Measurements from ENCODE around the gene BLVRA.
A peak's percentile ranks its signal among the peaks of the same experiment; 100 is the strongest.
"Not testable (repeated sequence)": the region's sequence is repeated elsewhere in the genome, so short reads cannot be mapped to it uniquely, and the experiment has no call there.

Gene BLVRA

GRCh38 chr7:43799605-43800004 is 41.1 kb downstream of the BLVRA start:
- DNase-seq (ENCODE audit: low read depth in 1 of 2, low spot score in 1 of 2): no peak

- no peak for DNase-seq (ENCODE audit: low read depth in 1 of 2, low spot score in 1 of 2)
Measured at GRCh38 chr7:43803865-43804264, 45.4 kb downstream of the BLVRA start.

- no peak for DNase-seq (ENCODE audit: low read depth in 1 of 2, low spot score in 1 of 2)
Measured at GRCh38 chr7:43808410-43808809, 49.9 kb downstream of the BLVRA start.

GRCh38 chr7:43810195-43810941 is 51.9 kb downstream of the BLVRA start:
- peak in 1 of 2 donors; percentile 33 for DNase-seq (ENCODE audit: low read depth in 1 of 2, low spot score in 1 of 2)

DNA sequence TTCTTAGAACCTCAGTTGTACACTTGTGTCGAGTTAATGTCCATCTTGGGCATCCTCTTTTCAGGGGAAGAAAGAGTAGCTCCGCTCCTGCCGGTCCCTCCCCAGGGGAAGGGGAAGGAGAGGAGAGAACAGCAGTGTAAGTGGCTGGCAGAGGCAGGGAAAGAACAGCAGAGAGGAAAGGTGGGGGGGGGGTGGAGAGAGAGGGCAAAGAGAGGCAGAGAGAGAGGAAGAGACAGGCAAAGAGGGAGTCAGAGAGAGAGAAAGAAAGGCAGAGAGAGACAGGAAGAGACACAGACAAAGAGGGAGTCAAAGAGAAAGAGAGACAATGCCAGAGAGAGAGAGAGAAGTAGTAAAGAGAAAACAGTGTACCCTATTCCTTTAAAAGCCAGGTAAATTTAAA is 56.9 kb downstream of the BLVRA start:
- no peak for DNase-seq (ENCODE audit: low read depth in 1 of 2, low spot score in 1 of 2)

DNA sequence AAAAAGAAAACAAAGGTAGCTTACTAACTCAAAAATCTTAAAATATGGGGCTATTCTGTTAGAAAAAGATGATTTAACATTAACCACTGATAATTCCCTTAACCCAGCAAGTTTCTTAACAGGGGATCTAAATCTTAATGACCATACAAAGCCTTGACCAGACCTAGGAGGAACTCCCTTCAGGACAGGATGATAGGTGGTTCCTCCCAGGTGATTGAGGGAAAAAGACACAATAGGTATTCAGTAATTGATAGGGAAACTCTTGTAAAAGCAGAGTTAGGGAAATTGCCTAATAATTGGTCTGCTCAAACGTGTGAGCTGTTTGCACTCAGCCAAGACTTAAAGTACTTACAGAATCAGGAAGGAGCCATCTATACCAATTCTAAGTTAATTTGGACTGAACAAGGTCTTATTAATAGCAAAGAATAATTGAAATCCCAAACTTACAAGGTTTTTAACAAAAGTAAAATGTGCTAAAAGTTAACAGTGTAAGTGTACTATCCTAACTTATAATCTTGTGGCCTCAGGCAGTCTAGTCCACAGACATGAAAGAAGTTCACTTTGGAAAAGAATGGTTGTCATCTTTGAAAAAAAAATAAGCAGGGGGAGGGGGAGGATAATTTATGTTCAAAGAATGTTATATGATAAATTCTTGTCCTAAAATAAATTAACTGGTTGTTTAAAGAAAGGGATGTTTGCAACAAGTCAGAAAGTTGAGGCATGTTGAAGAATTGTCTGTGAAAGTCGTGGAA is 57.7 kb downstream of the BLVRA start:
- DNase-seq (ENCODE audit: low read depth in 1 of 2, low spot score in 1 of 2): not testable (repeated sequence)

GRCh38 chr7:43823425-43823824 is 64.9 kb downstream of the BLVRA start:
- not testable (repeated sequence) for DNase-seq (ENCODE audit: low read depth in 1 of 2, low spot score in 1 of 2)

- no peak for DNase-seq (ENCODE audit: low read depth in 1 of 2, low spot score in 1 of 2)
Measured at GRCh38 chr7:43823941-43824340, 65.5 kb downstream of the BLVRA start.

DNA sequence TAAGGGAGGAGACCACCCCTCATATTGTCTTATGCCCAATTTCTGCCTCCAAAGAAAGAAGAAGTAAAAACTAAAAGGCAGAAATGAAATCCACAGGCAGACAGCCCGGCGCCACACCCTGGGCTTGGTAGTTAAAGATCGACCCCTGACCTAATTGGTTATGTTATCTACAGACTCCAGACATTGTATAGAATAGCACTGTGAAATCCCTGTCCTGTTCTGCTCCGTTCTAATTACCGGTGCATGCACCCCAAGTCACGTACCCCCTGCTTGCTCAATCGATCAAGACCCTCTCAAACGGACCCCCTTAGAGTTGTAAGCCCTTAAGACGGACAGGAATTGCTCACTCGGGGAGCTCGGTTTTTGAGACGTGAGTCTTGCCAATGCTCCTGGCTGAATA is 66.0 kb downstream of the BLVRA start:
- not testable (repeated sequence) for DNase-seq (ENCODE audit: low read depth in 1 of 2, low spot score in 1 of 2)

DNA sequence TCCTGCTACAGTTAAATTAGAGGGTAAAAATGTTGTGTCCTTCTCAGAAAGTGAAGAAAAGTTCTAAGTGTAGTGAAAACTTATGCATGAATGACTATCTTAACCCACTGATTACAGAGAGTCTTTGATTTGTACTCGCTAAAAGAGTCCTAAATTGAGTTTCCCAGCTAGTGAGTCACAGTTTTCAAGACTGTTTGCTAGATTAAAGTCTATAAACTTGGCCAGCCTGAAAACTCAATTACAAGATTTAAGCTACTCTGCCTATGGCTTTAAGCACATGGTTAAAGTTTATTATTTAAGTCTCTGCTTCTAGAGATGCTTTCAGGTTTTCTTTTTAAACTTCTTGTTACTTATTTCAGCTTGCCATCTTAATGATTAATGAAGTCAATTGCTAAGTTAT is 66.5 kb downstream of the BLVRA start:
- no peak for DNase-seq (ENCODE audit: low read depth in 1 of 2, low spot score in 1 of 2)

DNA sequence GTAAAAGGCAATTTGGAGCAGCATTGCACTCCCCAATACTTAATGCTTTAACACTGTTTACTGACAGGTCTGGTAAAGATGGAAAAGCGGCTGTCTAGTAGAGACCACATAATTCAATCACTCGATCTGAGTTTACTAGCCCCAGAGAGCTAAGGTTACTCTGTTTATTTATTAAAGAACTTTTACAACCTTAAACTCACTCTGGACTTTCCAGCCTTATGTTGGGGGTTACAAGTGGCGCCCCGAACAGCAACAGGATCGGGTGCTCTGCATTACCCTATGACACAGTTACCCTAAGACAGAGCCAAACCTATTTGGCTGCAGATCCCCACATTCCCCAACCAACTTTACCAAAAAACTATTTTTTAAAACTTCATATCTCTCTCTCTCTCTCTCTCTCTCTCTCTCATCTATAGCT is 66.9 kb downstream of the BLVRA start:
- no peak for DNase-seq (ENCODE audit: low read depth in 1 of 2, low spot score in 1 of 2)

- not testable (repeated sequence) for DNase-seq (ENCODE audit: low read depth in 1 of 2, low spot score in 1 of 2)
Measured at GRCh38 chr7:43830917-43831316, 72.4 kb downstream of the BLVRA start.

GRCh38 chr7:43834463-43835251 is 76.2 kb downstream of the BLVRA start:
- no peak for DNase-seq (ENCODE audit: low read depth in 1 of 2, low spot score in 1 of 2)

GRCh38 chr7:43838201-43838658 is 79.8 kb downstream of the BLVRA start:
- no peak for DNase-seq (ENCODE audit: low read depth in 1 of 2, low spot score in 1 of 2)

- DNase-seq (ENCODE audit: low read depth in 1 of 2, low spot score in 1 of 2): no peak
Measured at GRCh38 chr7:43843296-43843695, 84.8 kb downstream of the BLVRA start.

GRCh38 chr7:43844257-43844656 is 85.8 kb downstream of the BLVRA start:
- DNase-seq (ENCODE audit: low read depth in 1 of 2, low spot score in 1 of 2): no peak

DNA sequence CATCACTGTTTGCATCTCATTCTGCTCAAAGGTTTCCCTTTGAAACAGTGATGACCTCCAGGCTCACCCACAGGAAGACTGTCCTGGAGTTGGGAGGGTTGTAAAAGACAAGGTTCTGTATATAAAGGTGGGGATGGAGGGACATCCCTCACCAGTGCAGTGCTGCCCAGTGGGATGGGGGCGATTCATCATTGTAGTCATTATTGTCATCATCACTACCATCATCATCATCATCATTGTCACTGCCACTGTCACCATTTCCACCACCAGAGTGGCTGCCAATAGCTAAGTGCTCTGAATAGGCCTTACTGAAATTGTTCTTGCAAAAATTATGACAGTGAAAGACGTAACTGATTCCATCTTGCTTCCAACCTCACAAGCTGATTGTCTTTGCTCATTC is 86.2 kb downstream of the BLVRA start:
- no peak for DNase-seq (ENCODE audit: low read depth in 1 of 2, low spot score in 1 of 2)

DNA sequence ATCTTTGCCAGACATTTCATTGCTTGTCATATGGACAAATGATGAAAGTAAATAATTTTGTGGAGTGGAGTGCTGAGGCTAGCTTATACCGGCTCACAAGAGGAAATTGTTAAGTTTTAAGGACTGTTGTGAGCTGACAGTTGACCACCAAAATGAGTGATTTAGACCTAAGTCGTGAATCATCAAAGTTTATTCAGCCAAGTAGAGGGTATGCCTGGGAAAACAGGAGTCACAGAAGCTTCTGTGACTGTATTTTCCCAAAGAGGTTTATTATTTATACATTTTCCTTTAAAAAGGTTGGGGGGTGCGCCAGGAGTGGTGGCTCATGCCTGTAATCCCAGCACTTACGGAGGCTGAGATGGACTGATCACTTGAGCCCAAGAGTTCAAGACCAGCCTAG is 89.0 kb downstream of the BLVRA start:
- DNase-seq (ENCODE audit: low read depth in 1 of 2, low spot score in 1 of 2): no peak

GRCh38 chr7:43849047-43849446 is 90.6 kb downstream of the BLVRA start:
- DNase-seq (ENCODE audit: low read depth in 1 of 2, low spot score in 1 of 2): no peak

DNA sequence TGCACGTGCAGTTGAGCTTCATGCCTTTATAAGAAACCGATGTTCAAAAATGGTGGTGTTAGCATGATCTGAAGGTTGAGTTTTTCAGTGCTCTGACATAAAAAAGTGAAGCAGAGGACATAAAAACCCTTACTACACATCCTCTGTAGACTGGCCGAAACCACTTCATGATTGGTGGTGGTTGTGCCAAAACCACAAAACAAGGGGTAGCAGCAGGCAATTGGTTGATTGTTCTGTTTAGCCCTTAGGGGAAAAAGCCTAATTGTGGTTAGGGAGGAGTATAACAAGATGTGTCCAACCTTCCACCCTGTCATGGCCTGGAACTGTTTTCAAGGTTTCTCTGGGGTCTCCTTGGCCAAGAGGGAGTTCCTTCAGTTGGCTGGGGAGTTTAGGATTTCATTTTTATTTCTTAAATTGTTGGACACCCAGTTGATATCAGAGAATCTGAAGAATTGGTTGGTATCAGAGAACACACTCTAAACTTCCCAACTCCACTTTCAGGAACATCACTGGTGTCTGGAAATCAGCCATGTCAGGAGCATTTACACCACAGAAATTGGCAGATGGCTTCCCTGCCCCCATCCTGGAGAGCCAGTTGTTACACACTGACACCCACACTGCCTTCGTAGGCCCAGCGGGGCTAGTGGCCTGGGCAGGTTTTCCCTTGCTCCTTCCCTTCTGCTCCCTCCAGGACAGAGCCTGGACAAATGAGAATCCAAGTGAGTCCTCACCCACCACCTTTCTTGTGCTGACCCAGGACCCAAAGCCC is 92.1 kb downstream of the BLVRA start:
- no peak for DNase-seq (ENCODE audit: low read depth in 1 of 2, low spot score in 1 of 2)

DNA sequence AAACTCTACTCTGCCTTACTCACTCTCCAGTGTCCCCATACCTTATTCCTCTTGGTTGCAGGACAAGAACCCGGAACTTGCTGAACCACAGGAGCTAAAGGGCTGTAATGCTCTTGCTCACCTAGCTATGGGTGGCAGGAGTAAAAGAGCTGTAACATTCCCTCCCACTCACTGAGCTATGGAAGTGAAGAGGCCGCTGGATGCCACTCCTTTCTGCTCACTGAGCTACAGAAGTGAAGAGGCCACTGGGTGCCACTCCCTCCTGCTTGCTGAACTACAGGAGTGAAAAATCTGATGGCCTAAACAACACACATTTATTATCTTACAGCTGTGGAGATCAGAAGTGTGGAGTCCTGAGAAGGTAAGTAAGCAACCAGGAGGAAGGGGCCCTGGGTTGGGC is 93.3 kb downstream of the BLVRA start:
- no peak for DNase-seq (ENCODE audit: low read depth in 1 of 2, low spot score in 1 of 2)

Measured in stimulated activated CD4-positive, alpha-beta T cell treated with anti-CD3 and anti-CD28 coated beads, Interleukin-15, amount 100 ng/mL, for 1 hour (primary cell).